SK-N-SH (cell line): ENCODE measurements around the gene PTCD2. TPM values are rescaled to one million over a fixed set of nuclear protein-coding genes. Genes with fewer than 3 reads are reported as not detected.

Experiments used
- CTCF ChIA-PET: fragments of 300-600, 350-600 bp; formaldehyde crosslinking; extraction: SDS; loops from one replicate; lab custom pipeline; 2021; lab: Yijun Ruan, JAX
- POLR2A ChIA-PET: fragments of 350-600 bp; sonication (Branson Sonifier 250); formaldehyde crosslinking; extraction: SDS; loops from one replicate; lab custom pipeline; 2020; ENCODE audit warnings: antibody characterized with exemption, inconsistent platforms; lab: Yijun Ruan, JAX
- DNase-seq: peaks from one replicate; pipeline ENCODE4 v3.0.0; 2012
- H2AFZ ChIP-seq: fragments of 200-600 bp; sonication (generic); 2 replicates; pipeline ENCODE4 v1.8.1; 2016; ENCODE audit warnings: antibody characterized with exemption, mild to moderate bottlenecking, low read depth
- H3F3A ChIP-seq: fragments of 200-600 bp; sonication (generic); replicated peaks from 2 replicates; pipeline ENCODE3; 2016; ENCODE audit warnings: antibody characterized with exemption, mild to moderate bottlenecking; ENCODE audit not compliant: insufficient read depth
- H3K27ac ChIP-seq, 2 experiments: fragments of 200-500 bp in 1 of 2; fragments of 200-600 bp in 1 of 2; sonication (Bioruptor generic) in 1 of 2; sonication (generic), shearing (Covaris generic) in 1 of 2; 2 replicates each; pipeline versions ENCODE4 v1.5.1 to v1.6.1; 2014 to 2016; ENCODE audit warnings: low read depth in 2 of 2, inconsistent platforms in 1 of 2, low read length in 1 of 2, mild to moderate bottlenecking in 1 of 2, mixed read lengths in 1 of 2
- H3K27me3 ChIP-seq: fragments of 200-600 bp; sonication (generic), shearing (Covaris generic); 2 replicates; pipeline ENCODE4 v1.6.1; 2016; ENCODE audit warnings: mixed run types; ENCODE audit not compliant: insufficient read depth
- H3K36me3 ChIP-seq, 2 experiments: fragments of 200-500 bp in 1 of 2; fragments of 200-600 bp in 1 of 2; sonication (Bioruptor generic) in 1 of 2; sonication (generic) in 1 of 2; replicated peaks in 1 of 2; 2 replicates each; pipeline versions ENCODE3 to v1.5.1; 2014 to 2016; ENCODE audit warnings: low read length in 1 of 2, mild to moderate bottlenecking in 1 of 2; ENCODE audit not compliant: insufficient read depth in 2 of 2, control insufficient read depth in 1 of 2
- H3K4me1 ChIP-seq, 2 experiments: fragments of 200-500 bp in 1 of 2; fragments of 200-600 bp in 1 of 2; sonication (Bioruptor generic) in 1 of 2; sonication (generic), shearing (Covaris generic) in 1 of 2; 2 replicates each; pipeline versions ENCODE4 v1.5.1 to v1.6.1; 2014 to 2016; ENCODE audit warnings: low read depth in 1 of 2, low read length in 1 of 2, mixed run types in 1 of 2; ENCODE audit not compliant: insufficient read depth in 2 of 2, control insufficient read depth in 1 of 2
- H3K4me2 ChIP-seq: fragments of 200-600 bp; sonication (generic), shearing (Covaris generic); 2 replicates; pipeline ENCODE4 v1.6.1; 2017; ENCODE audit warnings: mixed run types
- H3K4me3 ChIP-seq, 2 experiments: fragments of 200-500 bp in 1 of 2; fragments of 200-600 bp in 1 of 2; sonication (Bioruptor generic) in 1 of 2; sonication (generic), shearing (Covaris generic) in 1 of 2; 2 replicates each; pipeline versions ENCODE4 v1.5.1 to v1.8.1; 2014 to 2016; ENCODE audit warnings: low read depth in 2 of 2, inconsistent platforms in 1 of 2, low read length in 1 of 2, mild to moderate bottlenecking in 1 of 2, mixed read lengths in 1 of 2, moderate library complexity in 1 of 2
- H3K79me2 ChIP-seq: fragments of 200-600 bp; sonication (generic); 2 replicates; pipeline ENCODE4 v1.8.1; 2017; ENCODE audit warnings: mild to moderate bottlenecking; ENCODE audit not compliant: insufficient read depth
- H3K9ac ChIP-seq: fragments of 200-600 bp; sonication (generic); 2 replicates; pipeline ENCODE4 v1.6.1; 2017; ENCODE audit warnings: mixed run types
- H3K9me2 ChIP-seq: fragments of 200-600 bp; sonication (generic); 2 replicates; pipeline ENCODE4 v1.6.1; 2017; ENCODE audit warnings: mixed run types
- H3K9me3 ChIP-seq: fragments of 200-600 bp; sonication (generic); 2 replicates; pipeline ENCODE4 v1.6.1; 2017; ENCODE audit warnings: mixed run types, mild to moderate bottlenecking, moderate library complexity
- H4K20me1 ChIP-seq: fragments of 200-600 bp; sonication (generic); 2 replicates; pipeline ENCODE4 v1.6.1; 2017; ENCODE audit warnings: mild to moderate bottlenecking, mixed run types; ENCODE audit not compliant: insufficient read depth
- CHD2 ChIP-seq: fragments of 150-350 bp; IDR thresholded peaks from 2 replicates; pipeline ENCODE4 v1.6.1; 2018; ENCODE audit warnings: low read length; ENCODE audit not compliant: partially characterized antibody
- EP300 ChIP-seq, 2 experiments: IDR thresholded peaks; 2 replicates each; pipeline versions ENCODE4 v1.4.0 to v1.6.1; 2012; ENCODE audit warnings: borderline replicate concordance in 1 of 2, low read depth in 1 of 2, low read length in 1 of 2
- MEF2A ChIP-seq: IDR thresholded peaks from 2 replicates; pipeline ENCODE4 v1.4.0; 2012; ENCODE audit warnings: low read depth, borderline replicate concordance
- MXI1 ChIP-seq: IDR thresholded peaks from 2 replicates; pipeline ENCODE4 v1.6.1; 2012; ENCODE audit warnings: mild to moderate bottlenecking, low read depth, low read length, improper control_type of control experiment
- NRF1 ChIP-seq: IDR thresholded peaks from 2 replicates; pipeline ENCODE4 v1.6.1; 2012; ENCODE audit warnings: low read depth, mild to moderate bottlenecking, low read length
- PBX3 ChIP-seq: IDR thresholded peaks from 2 replicates; pipeline ENCODE4; 2012
- POLR2AphosphoS5 ChIP-seq: IDR thresholded peaks from 2 replicates; pipeline ENCODE4 v1.6.1; 2012; ENCODE audit warnings: low read depth, low read length
- RAD21 ChIP-seq: IDR thresholded peaks from 2 replicates; pipeline ENCODE4 v1.6.1; 2012; ENCODE audit warnings: mild to moderate bottlenecking, low read length
- RFX5 ChIP-seq: IDR thresholded peaks from 2 replicates; pipeline ENCODE4 v1.6.1; 2012; ENCODE audit warnings: mild to moderate bottlenecking, improper control_type of control experiment, low read length
- RXRA ChIP-seq: IDR thresholded peaks from 2 replicates; pipeline ENCODE4 v1.4.0; 2012; ENCODE audit warnings: low read depth, mild to moderate bottlenecking, borderline replicate concordance
- SIN3A ChIP-seq: IDR thresholded peaks from 2 replicates; pipeline ENCODE4 v1.6.1; 2012; ENCODE audit warnings: low read depth, mild to moderate bottlenecking, low read length, moderate library complexity, borderline replicate concordance
- SMC3 ChIP-seq: IDR thresholded peaks from 2 replicates; pipeline ENCODE4 v1.6.1; 2012; ENCODE audit warnings: low read depth, low read length, improper control_type of control experiment
- TCF12 ChIP-seq: IDR thresholded peaks from 2 replicates; pipeline ENCODE4 v1.4.0; 2012
- TEAD4 ChIP-seq: IDR thresholded peaks from 2 replicates; pipeline ENCODE4 v1.4.0; 2012; ENCODE audit warnings: mild to moderate bottlenecking, borderline replicate concordance; ENCODE audit not compliant: insufficient read depth
- YY1 ChIP-seq: IDR thresholded peaks from 2 replicates; pipeline ENCODE4 v1.4.0; 2012; ENCODE audit warnings: low read depth, mild to moderate bottlenecking
- WGBS: methylation state at CpG from one replicate; pipeline ENCODE4 v1.1.6; 2017; ENCODE audit warnings: low lambda C conversion rate; 5-methylcytosine and 5-hydroxymethylcytosine counted together
- polyA plus RNA-seq, 3 experiments: library from polyadenylated mRNA; depleted of rRNA; stranded (reverse); fragments of >200 nt; gene quantifications; 2 replicates each; pipeline ENCODE4 v1.2.3, GENCODE V29; 2012
- TF ChIP-seq, protein P1 (sequence below): IDR thresholded peaks from 2 replicates; pipeline ENCODE4 v1.4.0; 2012; ENCODE audit warnings: low read depth
- TF ChIP-seq, protein P2 (sequence below): fragments of 200-600 bp; sonication (generic); IDR thresholded peaks from 2 replicates; pipeline ENCODE4 v1.6.1; 2017; ENCODE audit warnings: antibody characterized with exemption, mild to moderate bottlenecking, moderate library complexity
- TF ChIP-seq, protein P3 (sequence below): IDR thresholded peaks from 2 replicates; pipeline ENCODE4 v1.4.0; 2012; ENCODE audit warnings: low read depth, borderline replicate concordance
- TF ChIP-seq, protein P4 (sequence below): IDR thresholded peaks from 2 replicates; pipeline ENCODE4 v1.4.0; 2012; ENCODE audit warnings: low read depth, borderline replicate concordance
- TF ChIP-seq, protein P5 (sequence below): fragments of 150-350 bp; IDR thresholded peaks from 2 replicates; pipeline ENCODE4 v1.6.1; 2016; ENCODE audit warnings: mild to moderate bottlenecking, low read depth, low read length

Gene PTCD2
- polyA plus RNA-seq, 1 of the 3 experiments (the other 2 are of a cell fraction), result 6.7 TPM

- Histone ChIP-seq H3K4me3 (peak overlapping the region; percentile 65 to 73), H3K27ac (peak overlapping the region; percentile 78 to 95), H3K4me1 (peaks cover 4 to 9% of the 10 kb centered on the region in 2 experiments; a peak in 3 of 4 replicates), H3K9ac (peak overlapping the region; percentile 76), H3K27me3 (no peaks in the 10 kb centered on the region), H3K9me2 (no peaks in the 10 kb centered on the region), H3K79me2 (peaks cover 44% of the 10 kb centered on the region), H3F3A (peaks cover 19% of the 10 kb centered on the region), H3K36me3 (peaks cover 26 to 40% of the 10 kb centered on the region in 2 experiments), H4K20me1 (no peaks in the 10 kb centered on the region), H2AFZ (peak overlapping the region; percentile 42; the same call in 1 of the 2 replicates), H3K9me3 (no peaks in the 10 kb centered on the region), H3K4me2 (peak overlapping the region; percentile 84)
- DNase-seq, result peak; percentile 98
- ChIA-PET POLR2A (interaction anchor here (0.6 to 2.0 kb wide), 9 partner anchors 11 to 199 kb away, joined by 3 to 21 read pairs (median 7); partner anchors contain the start of genes MAP1B, MRPS27 and PTCD2), CTCF (interaction anchor here (0.6 to 3.1 kb wide), 50 partner anchors 9 to 728 kb away, joined by 3 to 44 read pairs (median 4); partner anchors contain the start of genes MRPS27 and PTCD2)
- peak; percentile 83 for TF ChIP-seq MXI1
- peak; percentile 29 for TF ChIP-seq CHD2
- peak; percentile 77 for TF ChIP-seq SMC3
- TF ChIP-seq RFX5, result peak; percentile 92
- TF ChIP-seq PBX3, result no peak
- TF ChIP-seq, protein P1, sequence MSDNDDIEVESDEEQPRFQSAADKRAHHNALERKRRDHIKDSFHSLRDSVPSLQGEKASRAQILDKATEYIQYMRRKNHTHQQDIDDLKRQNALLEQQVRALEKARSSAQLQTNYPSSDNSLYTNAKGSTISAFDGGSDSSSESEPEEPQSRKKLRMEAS, result peak; percentile 76
- TF ChIP-seq, protein P2, sequence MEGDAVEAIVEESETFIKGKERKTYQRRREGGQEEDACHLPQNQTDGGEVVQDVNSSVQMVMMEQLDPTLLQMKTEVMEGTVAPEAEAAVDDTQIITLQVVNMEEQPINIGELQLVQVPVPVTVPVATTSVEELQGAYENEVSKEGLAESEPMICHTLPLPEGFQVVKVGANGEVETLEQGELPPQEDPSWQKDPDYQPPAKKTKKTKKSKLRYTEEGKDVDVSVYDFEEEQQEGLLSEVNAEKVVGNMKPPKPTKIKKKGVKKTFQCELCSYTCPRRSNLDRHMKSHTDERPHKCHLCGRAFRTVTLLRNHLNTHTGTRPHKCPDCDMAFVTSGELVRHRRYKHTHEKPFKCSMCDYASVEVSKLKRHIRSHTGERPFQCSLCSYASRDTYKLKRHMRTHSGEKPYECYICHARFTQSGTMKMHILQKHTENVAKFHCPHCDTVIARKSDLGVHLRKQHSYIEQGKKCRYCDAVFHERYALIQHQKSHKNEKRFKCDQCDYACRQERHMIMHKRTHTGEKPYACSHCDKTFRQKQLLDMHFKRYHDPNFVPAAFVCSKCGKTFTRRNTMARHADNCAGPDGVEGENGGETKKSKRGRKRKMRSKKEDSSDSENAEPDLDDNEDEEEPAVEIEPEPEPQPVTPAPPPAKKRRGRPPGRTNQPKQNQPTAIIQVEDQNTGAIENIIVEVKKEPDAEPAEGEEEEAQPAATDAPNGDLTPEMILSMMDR, result peak; percentile 90
- TF ChIP-seq TCF12, result no peak
- TF ChIP-seq YY1, result 0 out of 2 replicates have a peak, but pooled peaks have one; percentile 29
- TF ChIP-seq, protein P3, sequence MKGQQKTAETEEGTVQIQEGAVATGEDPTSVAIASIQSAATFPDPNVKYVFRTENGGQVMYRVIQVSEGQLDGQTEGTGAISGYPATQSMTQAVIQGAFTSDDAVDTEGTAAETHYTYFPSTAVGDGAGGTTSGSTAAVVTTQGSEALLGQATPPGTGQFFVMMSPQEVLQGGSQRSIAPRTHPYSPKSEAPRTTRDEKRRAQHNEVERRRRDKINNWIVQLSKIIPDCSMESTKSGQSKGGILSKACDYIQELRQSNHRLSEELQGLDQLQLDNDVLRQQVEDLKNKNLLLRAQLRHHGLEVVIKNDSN, result no peak
- TF ChIP-seq RXRA, result no peak
- TF ChIP-seq SIN3A, result 0 out of 2 replicates have a peak, but pooled peaks have one; percentile 62
- 0 out of 2 replicates have a peak, but pooled peaks have one; percentile 8 for TF ChIP-seq TEAD4
- TF ChIP-seq MEF2A, result no peak
- TF ChIP-seq, protein P4, sequence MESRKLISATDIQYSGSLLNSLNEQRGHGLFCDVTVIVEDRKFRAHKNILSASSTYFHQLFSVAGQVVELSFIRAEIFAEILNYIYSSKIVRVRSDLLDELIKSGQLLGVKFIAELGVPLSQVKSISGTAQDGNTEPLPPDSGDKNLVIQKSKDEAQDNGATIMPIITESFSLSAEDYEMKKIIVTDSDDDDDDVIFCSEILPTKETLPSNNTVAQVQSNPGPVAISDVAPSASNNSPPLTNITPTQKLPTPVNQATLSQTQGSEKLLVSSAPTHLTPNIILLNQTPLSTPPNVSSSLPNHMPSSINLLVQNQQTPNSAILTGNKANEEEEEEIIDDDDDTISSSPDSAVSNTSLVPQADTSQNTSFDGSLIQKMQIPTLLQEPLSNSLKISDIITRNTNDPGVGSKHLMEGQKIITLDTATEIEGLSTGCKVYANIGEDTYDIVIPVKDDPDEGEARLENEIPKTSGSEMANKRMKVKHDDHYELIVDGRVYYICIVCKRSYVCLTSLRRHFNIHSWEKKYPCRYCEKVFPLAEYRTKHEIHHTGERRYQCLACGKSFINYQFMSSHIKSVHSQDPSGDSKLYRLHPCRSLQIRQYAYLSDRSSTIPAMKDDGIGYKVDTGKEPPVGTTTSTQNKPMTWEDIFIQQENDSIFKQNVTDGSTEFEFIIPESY, result no peak
- peak; percentile 91 for TF ChIP-seq POLR2AphosphoS5
- peak in 1 of 2 experiments; percentile 27; a peak in 2 of 4 replicates for TF ChIP-seq EP300 (IDR thresholded peaks at IDR 0.05; ENCODE audit: borderline replicate concordance in 1 of 2, low read depth in 1 of 2, low read length in 1 of 2)
- TF ChIP-seq, protein P5, sequence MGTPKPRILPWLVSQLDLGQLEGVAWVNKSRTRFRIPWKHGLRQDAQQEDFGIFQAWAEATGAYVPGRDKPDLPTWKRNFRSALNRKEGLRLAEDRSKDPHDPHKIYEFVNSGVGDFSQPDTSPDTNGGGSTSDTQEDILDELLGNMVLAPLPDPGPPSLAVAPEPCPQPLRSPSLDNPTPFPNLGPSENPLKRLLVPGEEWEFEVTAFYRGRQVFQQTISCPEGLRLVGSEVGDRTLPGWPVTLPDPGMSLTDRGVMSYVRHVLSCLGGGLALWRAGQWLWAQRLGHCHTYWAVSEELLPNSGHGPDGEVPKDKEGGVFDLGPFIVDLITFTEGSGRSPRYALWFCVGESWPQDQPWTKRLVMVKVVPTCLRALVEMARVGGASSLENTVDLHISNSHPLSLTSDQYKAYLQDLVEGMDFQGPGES, result peak; percentile 48; the same call in 1 of the 2 replicates
- peak; percentile 84 for TF ChIP-seq RAD21
- TF ChIP-seq NRF1, result peak; percentile 71
- 3% methylated on average over 40 of the region's 76 CpGs for WGBS
Measured at GRCh38 chr5:72307968-72308852, 12.0 kb upstream of the PTCD2 start.
